PFSK-1 (cell line): ENCODE data around the gene TSPO.

ENCODE experiments used
- POLR2AphosphoS5 ChIP-seq: IDR thresholded peaks from 2 replicates; pipeline ENCODE4 v1.6.1; 2012; ENCODE audit warnings: low read depth, mild to moderate bottlenecking, control low read depth, low read length, moderate library complexity
- SIN3A ChIP-seq: IDR thresholded peaks from 2 replicates; pipeline ENCODE4 v1.6.1; 2012; ENCODE audit warnings: mild to moderate bottlenecking, low read length, moderate library complexity, borderline replicate concordance; ENCODE audit not compliant: insufficient read depth
- TAF1 ChIP-seq: IDR thresholded peaks from 2 replicates; pipeline ENCODE4 v1.6.1; 2012; ENCODE audit warnings: low read length, control low read depth, borderline replicate concordance; ENCODE audit not compliant: insufficient read depth
- TF ChIP-seq, protein P1 (sequence below), 2 experiments: IDR thresholded peaks; 2 replicates each; pipeline versions ENCODE4 v1.6.1 to v1.8.0; 2011 to 2012; ENCODE audit warnings: low read depth in 2 of 2, low read length in 2 of 2, control low read depth in 1 of 2, inconsistent platforms in 1 of 2, mild to moderate bottlenecking in 1 of 2, moderate library complexity in 1 of 2; ENCODE audit not compliant: insufficient read depth in 1 of 2

DNA sequence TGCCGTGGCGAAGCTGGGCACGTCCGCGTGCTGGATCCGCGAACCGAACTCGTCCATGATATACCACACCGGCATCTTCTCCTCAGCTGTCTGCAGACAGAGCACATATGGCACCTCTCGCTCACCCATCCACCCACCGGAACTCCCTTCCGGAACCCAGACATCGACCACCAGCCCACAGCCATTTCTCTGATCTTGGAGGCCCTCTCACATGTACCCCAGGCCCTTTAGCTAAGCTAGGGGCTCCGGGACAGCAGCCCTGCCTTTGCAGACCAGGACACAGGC, 28.5 kb downstream of the TSPO start:
- TF ChIP-seq, protein P1, sequence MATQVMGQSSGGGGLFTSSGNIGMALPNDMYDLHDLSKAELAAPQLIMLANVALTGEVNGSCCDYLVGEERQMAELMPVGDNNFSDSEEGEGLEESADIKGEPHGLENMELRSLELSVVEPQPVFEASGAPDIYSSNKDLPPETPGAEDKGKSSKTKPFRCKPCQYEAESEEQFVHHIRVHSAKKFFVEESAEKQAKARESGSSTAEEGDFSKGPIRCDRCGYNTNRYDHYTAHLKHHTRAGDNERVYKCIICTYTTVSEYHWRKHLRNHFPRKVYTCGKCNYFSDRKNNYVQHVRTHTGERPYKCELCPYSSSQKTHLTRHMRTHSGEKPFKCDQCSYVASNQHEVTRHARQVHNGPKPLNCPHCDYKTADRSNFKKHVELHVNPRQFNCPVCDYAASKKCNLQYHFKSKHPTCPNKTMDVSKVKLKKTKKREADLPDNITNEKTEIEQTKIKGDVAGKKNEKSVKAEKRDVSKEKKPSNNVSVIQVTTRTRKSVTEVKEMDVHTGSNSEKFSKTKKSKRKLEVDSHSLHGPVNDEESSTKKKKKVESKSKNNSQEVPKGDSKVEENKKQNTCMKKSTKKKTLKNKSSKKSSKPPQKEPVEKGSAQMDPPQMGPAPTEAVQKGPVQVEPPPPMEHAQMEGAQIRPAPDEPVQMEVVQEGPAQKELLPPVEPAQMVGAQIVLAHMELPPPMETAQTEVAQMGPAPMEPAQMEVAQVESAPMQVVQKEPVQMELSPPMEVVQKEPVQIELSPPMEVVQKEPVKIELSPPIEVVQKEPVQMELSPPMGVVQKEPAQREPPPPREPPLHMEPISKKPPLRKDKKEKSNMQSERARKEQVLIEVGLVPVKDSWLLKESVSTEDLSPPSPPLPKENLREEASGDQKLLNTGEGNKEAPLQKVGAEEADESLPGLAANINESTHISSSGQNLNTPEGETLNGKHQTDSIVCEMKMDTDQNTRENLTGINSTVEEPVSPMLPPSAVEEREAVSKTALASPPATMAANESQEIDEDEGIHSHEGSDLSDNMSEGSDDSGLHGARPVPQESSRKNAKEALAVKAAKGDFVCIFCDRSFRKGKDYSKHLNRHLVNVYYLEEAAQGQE (IDR thresholded peaks at IDR 0.05; ENCODE audit: insufficient read depth in 1 of 2, low read depth in 2 of 2, low read length in 2 of 2), result no peak
- TF ChIP-seq SIN3A (no peak), TAF1 (no peak), POLR2AphosphoS5 (no peak)
